Activated CD8-positive, alpha-beta memory T cell treated with anti-CD3 and anti-CD28 coated beads, Interleukin-2, amount 50 U/mL, for 4 hours (primary cell): Measurements from ENCODE around the gene MOV10L1.
A peak's percentile ranks its signal among the peaks of the same experiment; 100 is the strongest.

ENCODE experiments used
- DNase-seq: peaks from one replicate; pipeline ENCODE4 v3.0.0-alpha.2; 2020

Gene MOV10L1

DNA sequence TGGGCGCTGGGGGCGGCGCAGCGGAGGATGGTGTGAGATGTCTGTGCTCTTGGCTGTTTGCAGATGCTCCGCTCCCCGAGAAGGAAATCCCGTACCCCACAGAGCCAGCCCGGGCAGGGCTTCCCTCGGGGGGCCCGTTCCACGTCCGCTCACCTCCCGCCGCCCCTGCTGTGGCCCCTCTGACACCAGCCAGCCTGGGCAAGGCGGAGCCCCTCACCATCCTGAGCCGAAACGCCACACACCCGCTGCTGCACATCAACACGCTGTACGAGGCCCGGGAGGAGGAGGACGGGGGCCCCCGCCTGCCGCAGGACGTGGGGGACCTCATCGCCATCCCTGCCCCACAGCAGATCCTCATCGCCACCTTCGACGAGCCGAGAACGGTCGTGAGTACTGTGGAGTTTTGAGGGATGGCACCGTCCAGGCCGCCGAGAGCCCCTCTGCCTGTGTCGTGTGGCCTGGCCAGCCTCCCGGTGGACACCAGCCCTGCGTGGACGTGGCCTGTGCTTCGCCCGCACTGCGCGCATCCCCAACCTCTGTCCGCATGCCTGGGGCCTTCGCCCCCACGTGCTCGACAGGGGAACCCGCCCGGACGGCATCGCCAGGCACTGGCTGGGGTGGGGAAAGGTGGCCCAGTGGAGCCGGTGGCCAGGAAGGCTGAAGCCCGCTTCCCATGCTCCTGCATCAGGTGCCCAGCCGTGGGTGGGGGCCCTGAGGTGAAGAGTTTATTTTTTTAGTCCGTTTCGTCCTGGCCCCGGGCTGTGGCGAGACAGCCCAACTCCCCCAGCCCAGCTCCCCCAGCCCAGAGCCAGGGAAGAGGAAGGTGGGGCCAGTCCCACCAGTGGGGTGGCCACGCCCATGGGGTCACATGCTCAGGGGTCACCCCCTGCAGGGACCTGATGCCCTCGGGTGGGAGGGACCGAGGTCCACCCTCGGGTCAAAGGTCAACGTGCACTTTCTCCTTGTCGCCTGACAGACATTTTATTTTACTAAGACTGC lies 89.4 kb downstream of the MOV10L1 start:
- no peak for DNase-seq

DNA sequence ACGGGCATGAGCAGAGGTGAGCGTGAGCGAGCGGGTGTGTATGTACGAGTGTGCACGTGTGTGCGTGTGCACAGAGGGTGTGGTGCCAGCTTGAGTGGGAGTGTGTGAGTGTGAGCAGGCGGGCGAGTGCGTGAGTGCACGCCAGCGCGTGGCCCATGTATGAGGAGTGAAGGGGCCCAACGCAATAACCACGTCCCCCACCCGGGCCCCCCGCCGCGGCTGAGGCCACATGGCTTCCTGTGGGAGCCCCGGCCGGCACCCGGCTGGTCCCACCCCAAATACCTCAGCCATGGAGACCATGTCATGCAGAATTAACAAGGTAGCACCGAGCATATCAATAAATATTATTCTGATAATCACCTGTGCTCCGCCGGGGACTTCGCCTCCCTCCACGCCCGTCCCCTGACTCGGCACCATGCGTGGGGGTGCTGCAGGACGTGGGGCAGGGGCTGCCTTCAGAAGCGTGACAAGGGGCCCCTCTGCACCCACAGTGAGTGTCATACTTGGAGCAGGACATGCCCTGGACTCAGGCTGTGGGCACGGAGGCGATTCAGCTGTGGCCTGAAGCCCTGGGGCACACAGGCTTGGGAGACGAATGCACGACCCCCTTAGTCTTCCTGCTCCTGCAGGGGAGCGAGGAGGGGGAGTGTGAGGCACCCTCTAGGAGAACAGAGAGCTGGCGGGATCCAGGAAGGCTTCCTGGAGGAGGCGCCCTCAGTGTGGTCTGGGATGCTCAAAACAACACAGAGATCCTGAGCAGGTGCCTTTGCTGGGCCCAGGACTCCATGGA lies 90.3 kb downstream of the MOV10L1 start:
- no peak for DNase-seq

DNA sequence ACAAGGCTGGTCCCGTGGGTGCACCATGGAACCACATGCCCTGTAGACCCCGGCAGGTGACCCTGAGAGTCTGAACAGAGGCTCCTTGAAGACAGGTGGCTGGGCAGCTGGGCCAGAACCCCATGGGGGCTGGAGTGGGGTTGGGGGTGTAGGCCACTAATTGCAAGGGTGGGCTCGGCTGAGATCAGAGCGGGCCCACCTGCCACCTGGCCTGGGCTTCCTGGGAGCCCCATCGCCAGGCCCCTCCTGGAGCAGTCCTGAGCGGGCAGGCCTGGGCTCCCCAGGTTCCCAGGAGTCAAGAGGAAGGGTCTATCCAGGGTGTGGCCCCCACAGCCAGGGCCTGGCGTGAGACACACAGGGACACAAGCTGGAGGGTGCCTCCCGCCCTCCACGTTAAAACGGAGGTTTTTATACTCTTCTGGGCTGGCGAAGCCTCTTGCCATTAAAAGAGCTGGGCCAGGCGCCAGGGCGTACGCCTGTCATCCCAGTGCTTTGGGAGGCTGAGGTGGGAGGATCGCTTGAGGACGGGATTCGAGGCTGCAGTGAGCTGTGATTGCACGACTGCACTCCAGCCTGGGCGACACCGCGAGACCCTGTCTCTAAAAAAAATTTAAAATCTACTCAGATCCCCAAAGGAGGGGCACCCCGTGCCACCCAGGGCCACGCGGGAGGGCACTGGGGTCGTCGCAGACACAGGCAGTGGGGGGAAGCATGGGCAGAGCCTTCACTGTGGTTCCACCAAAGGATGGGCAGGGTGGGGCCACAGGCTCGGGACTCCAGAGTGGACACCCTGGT lies 91.1 kb downstream of the MOV10L1 start:
- DNase-seq, result no peak

DNA sequence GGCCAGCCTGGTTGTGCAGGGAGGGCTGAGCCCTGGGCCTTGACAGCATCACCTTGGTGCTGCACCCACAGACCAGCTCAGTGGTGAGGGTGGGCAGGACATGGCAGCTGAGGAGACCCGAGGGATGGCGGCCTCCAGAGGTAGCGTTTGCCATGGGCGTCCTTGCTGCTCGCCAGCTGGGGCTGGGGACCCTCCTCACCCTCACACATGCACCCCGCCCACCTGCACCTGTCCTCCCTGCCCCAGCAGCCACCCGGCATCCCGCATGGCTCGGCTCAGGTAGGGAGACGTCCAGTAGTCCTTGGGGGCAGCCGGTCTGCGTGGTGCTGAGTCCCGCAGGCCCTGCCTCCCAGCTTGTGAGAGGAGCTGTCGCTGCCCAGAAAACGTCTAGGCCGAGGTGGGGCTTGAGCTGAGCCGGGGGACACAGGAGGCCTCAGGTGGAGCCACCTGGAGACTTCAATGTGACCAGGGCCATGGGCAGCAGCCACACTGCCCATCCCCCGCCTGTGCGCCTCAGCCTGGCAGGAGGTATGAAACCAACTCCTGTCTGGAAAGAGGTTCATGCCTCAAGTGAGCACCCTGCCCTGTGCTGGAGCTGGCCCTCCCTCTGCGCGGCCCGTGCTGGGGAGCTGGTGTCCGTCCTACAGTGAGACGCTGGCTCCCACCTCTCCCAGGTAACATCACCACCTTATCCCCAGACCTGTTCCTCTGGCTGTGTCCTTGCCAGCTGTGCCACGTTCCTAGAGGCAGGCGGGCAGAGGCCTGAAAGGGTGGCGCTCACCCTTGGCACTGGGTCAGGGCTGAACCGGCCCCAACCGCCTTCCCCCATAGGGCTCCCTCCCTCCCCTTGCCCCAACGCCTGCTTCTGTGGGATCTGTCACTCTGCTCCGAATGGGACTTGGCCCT lies 92.6 kb downstream of the MOV10L1 start:
- DNase-seq, result no peak

DNA sequence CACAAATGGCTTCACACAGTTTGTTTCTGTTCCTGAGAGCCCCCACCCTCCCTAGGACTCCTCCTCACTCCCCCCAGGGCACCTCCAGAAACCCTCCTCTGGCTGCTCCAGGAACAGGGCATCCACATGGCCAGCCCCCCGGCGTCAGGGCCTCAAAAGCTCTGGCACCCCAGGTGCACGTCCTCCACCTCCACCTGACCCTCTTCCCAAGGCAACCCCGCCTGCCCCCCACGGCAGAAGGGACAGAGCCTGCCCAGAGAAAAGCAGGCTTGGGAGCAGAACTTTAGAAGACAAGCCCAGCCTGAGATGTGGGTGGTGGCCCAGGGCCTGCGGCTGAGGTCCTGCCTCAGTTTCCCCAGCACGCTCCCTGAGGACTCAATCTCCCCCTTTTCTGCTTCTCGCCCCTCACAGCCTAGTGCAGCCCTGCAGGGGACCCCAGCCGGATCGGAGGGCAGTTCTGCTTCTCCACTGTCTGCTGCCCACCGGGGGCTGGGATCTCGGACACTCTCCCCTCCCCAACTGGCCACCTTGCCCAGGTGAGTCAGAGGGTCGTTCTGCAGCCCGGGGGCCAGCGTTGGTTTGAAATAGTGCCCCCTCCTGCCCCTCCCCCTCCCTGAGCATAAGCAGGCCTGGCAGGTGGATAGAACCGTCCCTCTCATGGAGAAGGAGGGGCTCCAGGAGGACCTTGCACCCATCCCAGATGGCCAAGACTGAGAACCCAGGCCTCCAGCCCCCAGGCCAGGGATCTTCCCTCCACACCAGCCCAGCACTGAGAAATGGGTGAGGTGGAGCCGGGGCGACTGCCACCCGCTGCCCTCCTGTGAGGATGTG lies 93.5 kb downstream of the MOV10L1 start:
- peak; percentile 14 for DNase-seq

DNA sequence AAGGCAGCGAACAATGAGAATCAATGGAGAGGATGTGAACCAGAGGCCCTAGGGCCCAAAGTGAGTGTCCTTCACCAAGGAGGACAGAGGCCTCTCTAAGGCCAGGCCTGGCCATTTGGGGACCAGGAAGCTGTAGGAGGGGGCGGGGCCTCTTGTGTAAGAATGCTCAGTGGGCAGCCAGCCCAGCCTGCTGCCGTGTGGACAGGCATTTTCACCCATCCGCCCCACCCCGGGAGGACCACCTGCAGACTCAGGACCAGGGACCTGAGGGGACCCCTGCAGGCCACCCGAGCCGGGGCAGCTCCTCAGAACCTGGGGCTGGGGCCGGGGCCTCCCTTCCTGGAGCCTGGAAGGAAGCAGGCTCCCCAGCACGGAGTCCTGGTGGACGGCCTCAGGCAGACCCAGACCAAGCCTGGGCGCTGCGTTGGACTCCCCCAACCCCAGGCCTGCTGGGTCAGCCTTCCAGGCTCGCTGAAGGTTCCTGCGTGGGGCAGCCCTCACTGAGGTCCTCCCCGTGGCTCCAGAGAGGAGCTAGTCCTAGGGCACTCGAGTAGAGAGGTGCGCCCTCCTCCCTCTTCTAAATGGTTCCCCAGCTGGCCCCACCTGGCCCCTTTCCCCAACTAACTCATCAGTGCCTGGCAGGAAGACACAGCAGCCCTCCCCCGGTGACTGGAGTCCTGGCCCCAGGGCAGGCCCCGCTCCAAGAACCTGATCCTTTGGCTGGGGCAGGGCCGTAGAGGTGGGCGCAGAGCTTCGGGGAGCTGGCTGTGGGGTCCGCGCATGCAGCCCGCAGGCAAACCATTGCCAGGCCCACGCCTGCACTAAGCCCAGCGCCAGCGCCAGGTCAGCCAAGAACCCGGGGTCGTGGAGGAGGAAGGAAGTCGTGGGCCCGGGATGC lies 94.4 kb downstream of the MOV10L1 start:
- no peak for DNase-seq

DNA sequence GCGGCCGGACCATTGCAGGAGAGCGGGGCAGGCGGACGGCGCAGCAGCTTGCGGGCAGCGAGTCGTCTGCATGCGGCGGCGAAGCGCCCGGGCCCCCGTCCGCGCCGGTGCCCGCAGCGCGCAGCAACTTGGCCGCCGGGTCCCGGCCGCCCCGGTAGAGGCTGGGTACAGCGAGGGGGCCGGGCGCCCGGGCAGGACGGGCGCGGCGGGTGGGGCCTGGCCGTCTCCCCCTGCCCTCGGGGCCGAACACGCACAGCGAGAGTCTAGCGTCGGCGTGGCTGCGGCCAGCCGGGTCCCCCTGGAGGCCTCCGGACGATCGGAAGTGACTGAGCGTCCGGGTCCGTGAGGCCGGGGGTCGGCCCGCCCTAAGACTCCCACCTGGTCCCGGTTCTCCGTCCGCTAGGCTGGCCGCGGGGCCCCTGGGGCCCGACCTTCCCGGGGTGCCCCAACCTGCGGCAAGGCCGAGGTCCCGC lies 95.1 kb downstream of the MOV10L1 start:
- no peak for DNase-seq

DNA sequence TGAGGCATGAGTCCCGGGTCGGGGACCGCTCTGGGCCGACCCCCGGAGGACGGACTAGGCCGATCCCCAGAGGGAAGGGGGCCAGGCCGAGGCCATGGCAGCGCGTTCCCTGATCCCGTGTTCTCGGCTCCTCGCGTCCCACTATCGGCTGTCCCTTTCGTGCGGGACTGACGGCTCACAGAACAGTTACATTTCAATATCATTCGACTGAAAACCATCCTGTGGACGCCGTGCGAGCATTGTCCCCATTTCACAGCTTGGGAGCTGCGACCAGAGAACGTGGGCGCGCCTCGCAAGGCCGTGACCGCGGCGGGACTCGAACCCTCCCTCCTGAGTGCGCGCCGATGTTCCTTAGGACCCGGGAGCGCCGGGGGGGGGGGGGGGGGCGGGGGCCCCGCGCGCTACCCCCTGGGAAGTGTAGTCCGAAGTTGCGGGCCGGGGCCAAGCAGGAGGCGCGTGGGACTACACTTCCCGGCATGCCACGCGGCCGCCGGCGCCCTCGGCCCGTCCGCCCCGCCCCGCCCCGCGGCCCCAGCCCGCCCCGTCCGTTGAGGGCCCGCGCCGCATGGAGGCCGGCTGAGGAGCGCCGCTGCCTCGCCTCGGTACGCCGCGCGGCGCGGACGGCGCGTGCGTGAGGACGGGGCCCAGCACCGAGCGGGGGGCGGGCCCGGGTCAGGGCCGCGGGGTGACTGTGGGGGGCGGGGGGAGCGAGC lies 95.7 kb downstream of the MOV10L1 start, which contains the start of gene TRABD:
TRABD (plus strand) TSS at position 539 of the 713 bp plus-strand sequence. CDS start 7,148 bp downstream, outside the sequence.
- DNase-seq, result peak; percentile 89

DNA sequence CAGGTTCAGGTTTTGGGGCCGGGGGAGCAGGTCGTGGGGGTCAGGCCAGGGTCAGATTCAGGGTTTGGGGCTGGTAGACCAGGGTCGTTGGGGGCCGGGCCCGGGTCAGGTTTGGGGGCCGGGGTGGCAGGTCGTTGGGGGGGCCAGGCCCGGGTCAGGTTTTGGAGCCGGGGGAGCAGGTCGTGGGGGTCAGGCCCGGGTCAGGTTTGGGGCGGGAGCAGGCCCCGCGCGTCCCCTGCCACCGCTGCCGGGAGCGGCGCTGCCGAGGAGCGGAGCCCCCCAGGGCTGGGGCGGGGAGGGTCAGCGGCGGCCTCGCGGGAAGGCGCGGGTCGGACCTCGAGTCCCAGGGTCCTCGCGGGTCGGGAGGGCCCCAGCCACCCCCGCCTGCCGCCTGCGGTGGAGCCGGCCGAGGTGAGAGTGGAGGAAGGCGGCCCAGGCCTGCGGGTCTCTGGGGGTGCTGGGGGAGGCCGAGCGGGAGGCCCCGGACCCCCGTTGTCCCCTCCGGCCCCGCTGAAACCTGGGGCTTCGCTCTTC lies 96.4 kb downstream of the MOV10L1 start:
- no peak for DNase-seq

DNA sequence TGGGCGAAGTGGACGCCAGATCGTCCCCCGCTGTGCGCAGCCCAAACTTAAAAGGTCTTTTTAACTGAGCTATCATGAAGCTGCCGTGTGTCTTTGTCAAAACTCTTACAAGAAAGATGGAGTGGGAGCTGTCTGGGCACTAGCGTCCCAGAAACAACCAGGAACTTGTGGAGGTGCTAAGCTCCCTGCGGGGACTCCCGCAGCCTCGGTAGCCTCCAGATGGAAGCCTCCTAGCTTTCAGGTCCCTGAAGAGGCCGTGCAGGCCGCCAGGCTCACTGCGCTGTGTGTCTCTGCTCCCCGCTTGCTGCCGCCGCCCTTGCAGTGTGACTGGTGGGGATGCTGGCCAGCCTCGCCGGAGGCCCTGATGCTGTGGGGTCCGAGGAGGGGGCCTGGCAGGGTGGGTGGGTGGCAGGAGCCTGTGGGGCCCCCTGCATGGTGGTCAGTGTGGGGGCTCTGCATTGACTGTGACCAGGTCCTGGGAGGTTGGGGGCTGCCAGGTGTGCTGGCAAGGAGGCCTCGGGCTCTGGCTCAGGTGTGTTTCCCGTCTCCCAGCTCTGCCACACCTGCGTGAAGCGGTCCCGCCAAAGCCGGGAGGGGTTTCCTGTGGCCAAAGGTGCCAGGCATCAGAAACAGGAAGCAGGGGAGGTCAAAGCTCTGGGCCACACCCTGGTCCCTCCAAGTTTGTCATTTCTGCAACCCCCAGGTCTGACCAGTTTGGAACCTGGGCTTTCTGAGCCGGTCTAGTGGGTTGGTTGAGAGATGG lies 97.1 kb downstream of the MOV10L1 start:
- no peak for DNase-seq

DNA sequence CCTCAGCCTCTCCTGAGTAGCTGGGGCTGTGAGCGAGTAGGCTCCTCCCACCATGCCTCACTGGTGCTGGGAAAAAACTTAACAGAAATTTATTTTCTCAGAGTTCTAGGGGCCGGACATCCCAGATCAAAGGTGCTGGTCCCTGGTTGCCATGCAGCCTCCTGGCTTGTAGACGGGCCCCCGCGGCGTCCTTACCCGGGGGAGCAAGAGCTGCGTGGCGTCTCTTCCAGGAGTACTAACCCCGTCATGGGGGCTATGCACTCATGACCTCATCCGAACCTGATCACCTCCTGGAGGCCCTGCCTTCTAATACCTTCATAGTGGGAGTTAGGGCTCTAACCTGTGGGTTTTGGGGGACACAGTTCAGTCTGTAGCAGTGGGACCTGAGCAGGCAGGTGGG lies 98.5 kb downstream of the MOV10L1 start:
- DNase-seq, result no peak

DNA sequence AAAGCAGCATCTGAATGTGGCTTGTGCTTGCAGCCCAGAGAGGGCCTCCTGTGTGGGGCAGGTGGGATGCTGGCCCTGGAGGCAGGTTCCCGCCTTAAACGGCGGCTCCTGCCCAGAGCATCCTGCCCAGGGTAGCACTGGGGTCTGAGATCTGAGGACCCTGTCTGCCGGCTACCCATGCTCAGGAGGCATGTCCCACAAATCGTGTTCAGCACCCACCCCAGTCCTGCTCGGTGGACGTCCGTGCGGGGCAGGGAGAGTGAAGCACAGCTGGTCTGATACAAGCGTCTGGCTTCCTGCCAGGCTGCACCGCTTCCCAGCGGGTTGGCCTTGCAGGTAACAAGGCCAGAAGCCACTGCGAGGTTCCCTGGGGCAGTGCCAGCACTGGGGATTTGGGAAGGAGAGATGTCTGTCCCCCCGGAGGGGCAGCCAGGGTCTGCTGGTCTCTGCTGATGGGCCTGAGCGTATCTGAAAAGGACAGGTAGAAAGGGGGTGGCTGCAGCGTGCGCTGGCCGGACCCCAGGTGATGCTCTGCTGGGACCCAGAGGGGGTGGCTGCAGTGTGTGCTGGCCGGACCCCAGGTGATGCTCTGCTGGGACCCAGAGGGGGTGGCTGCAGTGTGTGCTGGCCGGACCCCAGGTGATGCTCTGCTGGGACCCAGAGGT lies 99.5 kb downstream of the MOV10L1 start:
- no peak for DNase-seq

DNA sequence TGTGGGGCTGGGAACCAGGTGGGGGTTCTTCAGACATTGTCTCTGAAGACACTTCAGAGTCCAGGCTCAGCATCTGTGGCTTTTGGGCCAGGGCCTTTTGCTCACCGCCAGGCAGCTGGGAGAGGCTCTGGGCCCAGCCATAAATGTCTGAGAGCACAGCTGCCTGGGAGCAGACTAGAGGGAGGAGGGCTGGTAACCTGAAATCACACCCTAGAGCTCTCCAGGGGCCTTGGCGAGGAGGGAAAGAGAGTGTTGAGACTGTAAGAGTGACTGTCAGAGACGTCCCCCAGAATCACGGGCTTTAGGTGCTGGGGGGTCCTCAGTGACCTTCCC lies 100.0 kb downstream of the MOV10L1 start:
- no peak for DNase-seq

DNA sequence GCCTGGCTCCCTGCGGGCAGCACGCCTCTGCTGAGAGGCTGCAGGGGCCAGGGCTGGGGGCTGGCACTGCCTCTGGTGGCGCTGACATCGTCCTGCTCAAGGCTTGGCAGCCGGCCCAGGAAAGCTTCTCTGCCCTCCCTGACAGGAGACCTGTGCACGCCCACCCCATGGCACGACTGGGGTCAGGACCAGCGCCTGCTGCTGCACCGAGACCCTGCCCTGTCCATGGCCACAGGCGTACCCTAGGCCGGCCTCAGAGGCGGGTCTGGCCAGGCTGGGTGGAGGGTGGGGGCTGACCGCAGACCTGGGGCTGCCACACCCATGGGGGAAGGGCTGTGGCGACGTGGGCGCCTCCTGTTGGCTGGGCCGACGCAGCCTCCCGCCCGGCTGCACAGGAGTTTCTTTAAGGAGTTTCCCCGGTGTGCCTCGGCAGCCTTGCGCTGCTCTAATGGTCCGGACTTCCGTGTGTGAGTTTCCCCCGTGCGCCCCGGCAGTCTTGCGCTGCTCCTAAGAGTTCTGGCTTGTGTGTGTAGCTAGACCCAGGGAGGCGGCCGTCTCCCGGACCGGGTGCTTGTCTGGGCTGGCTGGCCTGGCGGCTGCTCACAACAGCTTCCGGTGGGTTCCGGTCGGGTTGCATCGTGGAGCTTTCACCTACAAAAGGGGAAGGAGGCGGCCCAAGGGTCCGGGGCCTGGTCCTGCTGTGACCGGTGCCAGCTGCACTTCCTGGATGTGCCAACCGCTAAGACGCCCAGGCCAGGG lies 100.6 kb downstream of the MOV10L1 start:
- peak; percentile 75 for DNase-seq

DNA sequence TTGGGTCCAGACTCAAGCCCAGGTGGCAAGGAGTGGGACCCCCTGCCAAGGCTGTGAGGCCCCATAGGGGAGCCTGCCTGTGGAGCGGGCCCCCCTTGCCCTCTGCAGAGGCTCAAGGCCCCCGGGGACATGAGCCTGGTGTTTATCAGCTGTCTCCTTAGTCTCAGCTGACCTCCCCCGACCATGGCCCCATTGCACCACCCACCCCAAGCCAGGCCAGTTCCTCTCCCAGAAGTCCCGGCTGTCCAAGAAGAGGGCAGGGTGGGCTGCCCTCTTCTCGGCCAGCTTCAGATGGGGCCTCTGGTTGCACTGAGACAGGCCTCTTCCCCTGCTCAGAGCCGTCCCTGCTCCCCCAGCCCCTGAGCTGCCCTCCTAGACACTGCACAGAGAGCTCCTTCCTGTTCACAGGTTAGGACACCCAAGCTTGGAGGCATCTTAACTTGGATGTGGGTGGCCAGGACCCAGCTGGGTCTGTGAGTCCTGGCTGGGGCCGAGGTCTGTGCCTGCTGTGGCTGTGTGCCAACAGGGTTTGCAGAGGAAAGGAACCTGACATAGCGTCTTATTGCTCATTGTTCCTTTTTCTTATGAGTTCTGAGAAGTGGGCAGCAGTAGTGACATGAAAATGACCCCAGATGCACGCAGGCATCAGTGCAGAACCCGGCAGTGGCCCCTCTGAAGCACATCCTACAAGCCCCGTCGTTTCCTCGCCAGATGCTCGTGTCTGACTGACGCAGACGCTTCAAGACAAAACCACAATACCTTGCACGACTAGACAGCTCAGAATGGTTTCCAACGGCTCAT lies 101.3 kb downstream of the MOV10L1 start:
- peak; percentile 70 for DNase-seq
